Thyroid gland (tissue), 4 donors: ENCODE measurements around the gene KMT2E. TPM values are rescaled to one million over a fixed set of nuclear protein-coding genes. Genes with fewer than 3 reads are reported as not detected.

ENCODE experiments used
- DNase-seq, 2 donors: peaks; one replicate each; pipeline ENCODE4 v3.0.0-alpha.2; 2019
- H3K27ac ChIP-seq, 3 donors: fragments of 200-600 bp; sonication (generic); 1 replicate in 2 of 3; 2 replicates in 1 of 3; pipeline ENCODE4 v1.5.1; 2016 to 2019; ENCODE audit warnings: mild to moderate bottlenecking in 1 of 3, moderate library complexity in 1 of 3
- H3K27me3 ChIP-seq: fragments of 200-600 bp; sonication (generic); one replicate; pipeline ENCODE4 v1.5.1; 2019
- H3K36me3 ChIP-seq, 2 donors: fragments of 200-600 bp; sonication (generic); one replicate each; pipeline ENCODE4 v1.5.1; 2016 to 2019
- H3K4me1 ChIP-seq, 2 donors: fragments of 200-600 bp; sonication (generic); one replicate each; pipeline ENCODE4 v1.5.1; 2017 to 2019
- H3K4me3 ChIP-seq, 3 donors: fragments of 200-600 bp; sonication (generic); replicated peaks in 1 of 3; 1 replicate in 2 of 3; 2 replicates in 1 of 3; pipeline ENCODE4 v1.5.1; 2016; ENCODE audit warnings: mild to moderate bottlenecking in 1 of 3
- H3K9me3 ChIP-seq: fragments of 200-600 bp; sonication (generic); one replicate; pipeline ENCODE4 v1.5.1; 2017
- CTCF ChIP-seq, 6 experiments: fragments of 200-600 bp in 3 of 6; fragments of 450-650 bp in 3 of 6; sonication (generic) in 3 of 6; IDR thresholded peaks; one replicate each; pipeline ENCODE4 v1.5.1; 2016 to 2019; ENCODE audit warnings: antibody characterized with exemption in 6 of 6, mild to moderate bottlenecking in 2 of 6, inconsistent platforms in 1 of 6, moderate library complexity in 1 of 6
- POLR2A ChIP-seq, 2 donors: fragments of 450-650 bp; IDR thresholded peaks; one replicate each; pipeline ENCODE4 v1.6.1; 2017; ENCODE audit warnings: antibody characterized with exemption in 2 of 2, mild to moderate bottlenecking in 2 of 2, moderate library complexity in 1 of 2
- WGBS, 2 donors: methylation state at CpG; one replicate each; pipeline ENCODE4 v1.1.5; 2017; 5-methylcytosine and 5-hydroxymethylcytosine counted together
- intact Hi-C: fragments of 100-400 bp; cut with DNase I; formaldehyde crosslinking; loops from one replicate; pipeline ENCODE4 v1.15.1; 2023
- total RNA-seq, 4 donors: library from RNA; depleted of rRNA; stranded (reverse); fragments of >200 nt; gene quantifications; one replicate each; pipeline ENCODE4 v1.2.3, GENCODE V29; 2016

Gene KMT2E
- total RNA-seq, 4 donors from 2014 or later: 111 to 181 (median 160) TPM

- WGBS, 2 donors: 46 to 48% methylated on average over 4 of the region's 4 CpGs
- no peaks in the 10 kb centered on the region for H3K36me3 ChIP-seq
- H3K9me3 ChIP-seq: no peaks in the 10 kb centered on the region
- H3K27ac ChIP-seq: peak overlapping the region in 1 of 3 donors; percentile 43
- intact Hi-C loops: loop anchor here (5.0 to 10.0 kb wide), 2 partner anchors 36 to 124 kb away; no protein-coding TSS in a partner anchor
- TF ChIP-seq POLR2A (IDR thresholded peaks at IDR 0.05): no peak
- peak; percentile 33 to 71 (median 59) for TF ChIP-seq CTCF (IDR thresholded peaks at IDR 0.05)
- peaks cover 31 to 64% of the 10 kb centered on the region in 2 donors for H3K4me1 ChIP-seq
- H3K27me3 ChIP-seq: no peaks in the 10 kb centered on the region
- no peak overlapping the region for H3K4me3 ChIP-seq
- DNase-seq: no peak
These were observed 32.9 kb upstream of the KMT2E start for GRCh38 chr7:104980841-104981671.

- Histone ChIP-seq H3K4me1 (peaks cover 31 to 66% of the 10 kb centered on the region in 2 donors), H3K9me3 (no peaks in the 10 kb centered on the region), H3K36me3 (no peaks in the 10 kb centered on the region), H3K27me3 (no peaks in the 10 kb centered on the region), H3K27ac (peak overlapping the region in 1 of 3 donors; percentile 43), H3K4me3 (no peak overlapping the region)
- intact Hi-C loops: loop anchor here (5.0 to 10.0 kb wide), 2 partner anchors 36 to 123 kb away; no protein-coding TSS in a partner anchor
- TF ChIP-seq POLR2A (IDR thresholded peaks at IDR 0.05) (no peak), CTCF (IDR thresholded peaks at IDR 0.05) (no peak)
- 66 to 84% methylated on average over 1 of the region's 1 CpG for WGBS, 2 donors
- no peak for DNase-seq
These were observed 32.4 kb upstream of the KMT2E start for GRCh38 chr7:104981672-104982037.

- WGBS, 2 donors: 62% methylated on average over 5 of the region's 5 CpGs
- no peak for DNase-seq
- Histone ChIP-seq H3K27ac (peak overlapping the region in 2 of 3 donors; percentile 97), H3K4me1 (peaks cover 31 to 58% of the 10 kb centered on the region in 2 donors), H3K27me3 (no peaks in the 10 kb centered on the region), H3K4me3 (peak overlapping the region in 1 of 3 donors; percentile 53), H3K36me3 (no peaks in the 10 kb centered on the region), H3K9me3 (no peaks in the 10 kb centered on the region)
- no peak for TF ChIP-seq POLR2A (IDR thresholded peaks at IDR 0.05)
- no peak for TF ChIP-seq CTCF (IDR thresholded peaks at IDR 0.05)
- intact Hi-C loops: loop anchor here (5.0 to 10.0 kb wide), 2 partner anchors 35 to 122 kb away; no protein-coding TSS in a partner anchor
These were observed 31.5 kb upstream of the KMT2E start for GRCh38 chr7:104982308-104983075.

- Histone ChIP-seq H3K27ac (peak overlapping the region; percentile 97 to 98 (median 97)), H3K4me3 (peak overlapping the region; percentile 53 to 70 (median 53)), H3K4me1 (peaks cover 31 to 52% of the 10 kb centered on the region in 2 donors), H3K9me3 (no peaks in the 10 kb centered on the region), H3K27me3 (no peaks in the 10 kb centered on the region), H3K36me3 (no peaks in the 10 kb centered on the region)
- 30 to 36% methylated on average over 13 of the region's 13 CpGs for WGBS, 2 donors
- TF ChIP-seq CTCF (IDR thresholded peaks at IDR 0.05): no peak
- TF ChIP-seq POLR2A (IDR thresholded peaks at IDR 0.05): no peak
- intact Hi-C loops: loop anchor here (5.0 to 10.0 kb wide), 2 partner anchors 34 to 122 kb away; no protein-coding TSS in a partner anchor
- DNase-seq: no peak
These were observed 30.9 kb upstream of the KMT2E start for GRCh38 chr7:104983076-104983577.
